ENCODE measurements around the gene C16orf95. TPM values are rescaled to one million over a fixed set of nuclear protein-coding genes. Genes with fewer than 3 reads are reported as not detected.
A peak's percentile ranks its signal among the peaks of the same experiment; 100 is the strongest.

C16orf95 gene
- total RNA-seq, 1 donor from 2014 or later, result 2.8 TPM

GRCh38 chr16:87332150-87332549 lies 15.0 kb upstream of the C16orf95 start:
- peak in 1 of 2 donors; percentile 32 for DNase-seq (ENCODE audit: low read depth in 2 of 2)

GRCh38 chr16:87331241-87331801 lies 14.1 kb upstream of the C16orf95 start:
- no peak for DNase-seq (ENCODE audit: low read depth in 2 of 2)

- DNase-seq (ENCODE audit: low read depth in 2 of 2), result no peak
Measured at GRCh38 chr16:87330646-87331045, 13.5 kb upstream of the C16orf95 start.

GRCh38 chr16:87330257-87330624 lies 13.0 kb upstream of the C16orf95 start:
- no peak for DNase-seq (ENCODE audit: low read depth in 2 of 2)

- DNase-seq (ENCODE audit: low read depth in 2 of 2), result no peak
Measured at GRCh38 chr16:87329436-87330256, 12.5 kb upstream of the C16orf95 start.

- DNase-seq (ENCODE audit: low read depth in 2 of 2), result no peak
Measured at GRCh38 chr16:87328846-87329245, 11.7 kb upstream of the C16orf95 start.

- DNase-seq (ENCODE audit: low read depth in 2 of 2), result no peak
Measured at GRCh38 chr16:87327798-87328495, 10.8 kb upstream of the C16orf95 start.

- peak in 1 of 2 donors; percentile 16 for DNase-seq (ENCODE audit: low read depth in 2 of 2)
Measured at GRCh38 chr16:87326151-87326571, 9.0 kb upstream of the C16orf95 start.

GRCh38 chr16:87325423-87325858 lies 8.2 kb upstream of the C16orf95 start:
- no peak for DNase-seq (ENCODE audit: low read depth in 2 of 2)

- DNase-seq (ENCODE audit: low read depth in 2 of 2), result peak in 1 of 2 donors; percentile 48
Measured at GRCh38 chr16:87324411-87325275, 7.5 kb upstream of the C16orf95 start.

GRCh38 chr16:87323727-87324410 lies 6.7 kb upstream of the C16orf95 start:
- DNase-seq (ENCODE audit: low read depth in 2 of 2), result no peak

GRCh38 chr16:87322833-87323726 lies 5.9 kb upstream of the C16orf95 start:
- no peak for DNase-seq (ENCODE audit: low read depth in 2 of 2)

GRCh38 chr16:87322360-87322759 lies 5.2 kb upstream of the C16orf95 start:
- DNase-seq (ENCODE audit: low read depth in 2 of 2), result no peak

GRCh38 chr16:87321336-87322107 lies 4.3 kb upstream of the C16orf95 start:
- no peak for DNase-seq (ENCODE audit: low read depth in 2 of 2)

GRCh38 chr16:87320510-87321227 lies 3.5 kb upstream of the C16orf95 start:
- DNase-seq (ENCODE audit: low read depth in 2 of 2), result no peak

- DNase-seq (ENCODE audit: low read depth in 2 of 2), result peak; percentile 44 to 56
Measured at GRCh38 chr16:87319997-87320491, 2.9 kb upstream of the C16orf95 start.

- DNase-seq (ENCODE audit: low read depth in 2 of 2), result no peak
Measured at GRCh38 chr16:87319011-87319410, 1.8 kb upstream of the C16orf95 start.

All from dermis microvascular lymphatic vessel endothelial cell (primary cell).